Panc1 (cell line): Measurements from ENCODE around the gene NEMP1. TPM values are rescaled to one million over a fixed set of nuclear protein-coding genes. Genes with fewer than 3 reads are reported as not detected.

Experiments
- ATAC-seq: fragments of 200-7000 bp; cut with Tn5 transposase; 2 replicates; pipeline ENCODE4 v1.9.1; 2020; ENCODE audit warnings: mild to moderate bottlenecking, moderate library complexity
- BruUV-seq: library from RNA; stranded (reverse); fragments of 400-500 nt; replicated peaks from 2 replicates; lab custom pipeline; 2021; lab: Mats Ljungman, UMichigan
- CTCF ChIA-PET: fragments of 300-600 bp; sonication (Branson Sonifier 250); formaldehyde crosslinking; loops from one replicate; lab custom pipeline; 2022; ENCODE audit warnings: antibody characterized with exemption; lab: Charles Lee
- POLR2A ChIA-PET: fragments of 300-600 bp; sonication (Branson Sonifier 250); formaldehyde crosslinking; loops from one replicate; lab custom pipeline; 2022; ENCODE audit warnings: antibody characterized with exemption; lab: Charles Lee
- DNase-seq: peaks from one replicate; pipeline ENCODE4 v3.0.0-alpha.2; 2010; ENCODE audit warnings: low read depth, low spot score
- H3K27ac ChIP-seq: 2 replicates; pipeline ENCODE4 v1.5.1; 2011; ENCODE audit warnings: mild to moderate bottlenecking, low read length, inconsistent platforms
- H3K27me3 ChIP-seq: fragments of 200-500 bp; sonication (Bioruptor generic); 2 replicates; pipeline ENCODE4 v1.6.0; 2014; ENCODE audit warnings: low read length, inconsistent platforms; ENCODE audit not compliant: control insufficient read depth, insufficient read depth
- H3K36me3 ChIP-seq: fragments of 200-500 bp; sonication (Bioruptor generic); 2 replicates; pipeline ENCODE4 v1.5.1; 2014; ENCODE audit warnings: inconsistent platforms, mild to moderate bottlenecking, low read length, moderate library complexity; ENCODE audit not compliant: control insufficient read depth, insufficient read depth
- H3K4me1 ChIP-seq: 2 replicates; pipeline ENCODE4 v1.5.1; 2011; ENCODE audit warnings: inconsistent platforms, mild to moderate bottlenecking, low read length, moderate library complexity; ENCODE audit not compliant: control insufficient read depth, insufficient read depth
- H3K4me3 ChIP-seq, 2 experiments: 2 replicates each; pipeline ENCODE4 v1.5.1; 2011 to 2012; ENCODE audit warnings: low read depth in 2 of 2, low read length in 2 of 2, mild to moderate bottlenecking in 2 of 2, inconsistent platforms in 1 of 2, moderate library complexity in 1 of 2
- H3K9me3 ChIP-seq: fragments of 200-500 bp; sonication (Bioruptor generic); 2 replicates; pipeline ENCODE4 v1.5.1; 2014; ENCODE audit warnings: low read depth, mild to moderate bottlenecking, inconsistent platforms, low read length, moderate library complexity; ENCODE audit not compliant: control insufficient read depth, insufficient read depth
- POLR2AphosphoS5 ChIP-seq: IDR thresholded peaks from 2 replicates; pipeline ENCODE4 v1.6.1; 2012; ENCODE audit warnings: mild to moderate bottlenecking, low read depth, low read length, moderate library complexity
- SIN3A ChIP-seq: IDR thresholded peaks from 2 replicates; pipeline ENCODE4 v1.6.1; 2012; ENCODE audit warnings: low read depth, mild to moderate bottlenecking, low read length, moderate library complexity, borderline replicate concordance; ENCODE audit not compliant: insufficient read depth
- TCF7L2 ChIP-seq: IDR thresholded peaks from 2 replicates; pipeline ENCODE4 v1.6.1; 2011; ENCODE audit warnings: mild to moderate bottlenecking, low read depth, low read length, inconsistent platforms
- in situ Hi-C: cut with HindIII; loops from 2 replicates; pipeline ENCODE4 v1.10.0; 2016; ENCODE audit warnings: low sequenced_read_pairs, low pct_unique_long_range_greater_than_20kb
- intact Hi-C: fragments of 100-400 bp; cut with micrococcal nuclease; formaldehyde crosslinking; loops from one replicate; pipeline ENCODE4 v1.10.0; 2022; ENCODE audit not compliant: unreplicated experiment
- total RNA-seq: library from RNA; stranded (reverse); gene quantifications from one replicate; pipeline ENCODE4 v1.2.1, GENCODE V29; 2021; ENCODE audit not compliant: unreplicated experiment
- TF ChIP-seq, protein P1 (sequence below), 2 experiments: IDR thresholded peaks; 2 replicates each; pipeline ENCODE4 v1.6.1; 2011 to 2012; ENCODE audit warnings: low read depth in 2 of 2, control low read depth in 1 of 2, low read length in 1 of 2, mild to moderate bottlenecking in 1 of 2, moderate library complexity in 1 of 2; ENCODE audit not compliant: insufficient read depth in 1 of 2
- TF ChIP-seq, protein P2 (sequence below): fragments of 450-650 bp; IDR thresholded peaks from 2 replicates; pipeline ENCODE4 v1.5.1; 2017; ENCODE audit warnings: mild to moderate bottlenecking

The NEMP1 gene
- total RNA-seq, 1 experiment from 2014 or later: 46.9 TPM

DNA sequence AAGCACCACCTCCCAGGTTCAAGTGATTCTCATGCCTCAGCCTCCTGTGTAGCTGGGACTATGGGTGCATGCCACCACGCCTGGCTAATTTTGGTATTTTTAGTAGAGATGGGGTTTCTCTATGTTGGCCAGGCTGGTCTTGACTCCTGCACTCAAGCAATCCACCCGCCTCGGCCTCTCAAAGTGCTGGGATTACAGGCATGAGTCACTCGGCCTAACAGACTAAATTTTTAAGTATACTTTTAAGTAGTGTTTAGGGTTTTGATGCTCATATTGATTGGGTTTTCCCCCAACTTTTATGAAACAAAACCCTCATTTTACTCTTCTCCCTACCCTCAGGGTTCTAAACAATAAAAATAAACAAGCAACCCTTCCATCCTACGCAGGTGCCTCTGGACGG is 34.1 kb downstream of the NEMP1 start:
- in situ Hi-C loops (no loop called here), intact Hi-C loops (no loop called here)
- DNase-seq: no peak
- H3K4me3 ChIP-seq: no peak overlapping the region
- peaks cover 25% of the 10 kb centered on the region for H3K27me3 ChIP-seq
- H3K4me1 ChIP-seq: no peaks in the 10 kb centered on the region
- ChIA-PET POLR2A (no interaction called here), CTCF (no interaction called here)
- BruUV-seq: no TSS peak
- TF ChIP-seq, protein P1, sequence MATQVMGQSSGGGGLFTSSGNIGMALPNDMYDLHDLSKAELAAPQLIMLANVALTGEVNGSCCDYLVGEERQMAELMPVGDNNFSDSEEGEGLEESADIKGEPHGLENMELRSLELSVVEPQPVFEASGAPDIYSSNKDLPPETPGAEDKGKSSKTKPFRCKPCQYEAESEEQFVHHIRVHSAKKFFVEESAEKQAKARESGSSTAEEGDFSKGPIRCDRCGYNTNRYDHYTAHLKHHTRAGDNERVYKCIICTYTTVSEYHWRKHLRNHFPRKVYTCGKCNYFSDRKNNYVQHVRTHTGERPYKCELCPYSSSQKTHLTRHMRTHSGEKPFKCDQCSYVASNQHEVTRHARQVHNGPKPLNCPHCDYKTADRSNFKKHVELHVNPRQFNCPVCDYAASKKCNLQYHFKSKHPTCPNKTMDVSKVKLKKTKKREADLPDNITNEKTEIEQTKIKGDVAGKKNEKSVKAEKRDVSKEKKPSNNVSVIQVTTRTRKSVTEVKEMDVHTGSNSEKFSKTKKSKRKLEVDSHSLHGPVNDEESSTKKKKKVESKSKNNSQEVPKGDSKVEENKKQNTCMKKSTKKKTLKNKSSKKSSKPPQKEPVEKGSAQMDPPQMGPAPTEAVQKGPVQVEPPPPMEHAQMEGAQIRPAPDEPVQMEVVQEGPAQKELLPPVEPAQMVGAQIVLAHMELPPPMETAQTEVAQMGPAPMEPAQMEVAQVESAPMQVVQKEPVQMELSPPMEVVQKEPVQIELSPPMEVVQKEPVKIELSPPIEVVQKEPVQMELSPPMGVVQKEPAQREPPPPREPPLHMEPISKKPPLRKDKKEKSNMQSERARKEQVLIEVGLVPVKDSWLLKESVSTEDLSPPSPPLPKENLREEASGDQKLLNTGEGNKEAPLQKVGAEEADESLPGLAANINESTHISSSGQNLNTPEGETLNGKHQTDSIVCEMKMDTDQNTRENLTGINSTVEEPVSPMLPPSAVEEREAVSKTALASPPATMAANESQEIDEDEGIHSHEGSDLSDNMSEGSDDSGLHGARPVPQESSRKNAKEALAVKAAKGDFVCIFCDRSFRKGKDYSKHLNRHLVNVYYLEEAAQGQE (IDR thresholded peaks at IDR 0.05; ENCODE audit: insufficient read depth in 1 of 2, low read depth in 2 of 2, low read length in 1 of 2): no peak
- TF ChIP-seq SIN3A (no peak), POLR2AphosphoS5 (no peak), TCF7L2 (no peak)
- TF ChIP-seq, protein P2, sequence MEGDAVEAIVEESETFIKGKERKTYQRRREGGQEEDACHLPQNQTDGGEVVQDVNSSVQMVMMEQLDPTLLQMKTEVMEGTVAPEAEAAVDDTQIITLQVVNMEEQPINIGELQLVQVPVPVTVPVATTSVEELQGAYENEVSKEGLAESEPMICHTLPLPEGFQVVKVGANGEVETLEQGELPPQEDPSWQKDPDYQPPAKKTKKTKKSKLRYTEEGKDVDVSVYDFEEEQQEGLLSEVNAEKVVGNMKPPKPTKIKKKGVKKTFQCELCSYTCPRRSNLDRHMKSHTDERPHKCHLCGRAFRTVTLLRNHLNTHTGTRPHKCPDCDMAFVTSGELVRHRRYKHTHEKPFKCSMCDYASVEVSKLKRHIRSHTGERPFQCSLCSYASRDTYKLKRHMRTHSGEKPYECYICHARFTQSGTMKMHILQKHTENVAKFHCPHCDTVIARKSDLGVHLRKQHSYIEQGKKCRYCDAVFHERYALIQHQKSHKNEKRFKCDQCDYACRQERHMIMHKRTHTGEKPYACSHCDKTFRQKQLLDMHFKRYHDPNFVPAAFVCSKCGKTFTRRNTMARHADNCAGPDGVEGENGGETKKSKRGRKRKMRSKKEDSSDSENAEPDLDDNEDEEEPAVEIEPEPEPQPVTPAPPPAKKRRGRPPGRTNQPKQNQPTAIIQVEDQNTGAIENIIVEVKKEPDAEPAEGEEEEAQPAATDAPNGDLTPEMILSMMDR: no peak
- H3K36me3 ChIP-seq: no peaks in the 10 kb centered on the region
- no peaks in the 10 kb centered on the region for H3K9me3 ChIP-seq
- H3K27ac ChIP-seq: no peak overlapping the region
- no peak for ATAC-seq

DNA sequence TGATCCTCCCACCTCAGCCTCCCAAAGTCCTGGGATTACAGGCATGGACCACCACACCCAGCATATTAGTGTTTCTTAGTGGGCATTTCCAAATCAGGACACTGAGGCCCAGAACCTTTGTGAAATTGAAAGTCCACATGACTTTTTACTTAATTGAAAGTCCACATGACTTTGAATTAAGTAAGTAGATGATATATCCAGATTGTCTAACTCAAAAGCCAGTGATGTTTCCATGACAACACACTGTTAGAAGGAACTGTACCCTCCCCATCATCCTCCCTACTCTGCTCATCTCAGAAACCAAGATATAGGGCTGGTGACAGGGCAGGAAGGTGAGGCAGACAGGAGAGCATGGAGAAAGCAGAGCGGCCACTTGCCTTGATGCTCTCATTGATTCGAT is 35.9 kb downstream of the NEMP1 start:
- intact Hi-C loops (no loop called here), in situ Hi-C loops (no loop called here)
- Histone ChIP-seq H3K4me3 (no peak overlapping the region), H3K27ac (no peak overlapping the region), H3K9me3 (no peaks in the 10 kb centered on the region), H3K4me1 (no peaks in the 10 kb centered on the region), H3K36me3 (no peaks in the 10 kb centered on the region), H3K27me3 (peaks cover 25% of the 10 kb centered on the region)
- ATAC-seq (no peak), DNase-seq (no peak)
- CTCF ChIA-PET: no interaction called here
- BruUV-seq: no TSS peak
- POLR2A ChIA-PET: no interaction called here
- TF ChIP-seq TCF7L2: no peak
- TF ChIP-seq, protein P2: no peak
- no peak for TF ChIP-seq POLR2AphosphoS5
- TF ChIP-seq, protein P1 (IDR thresholded peaks at IDR 0.05; ENCODE audit: insufficient read depth in 1 of 2, low read depth in 2 of 2, low read length in 1 of 2): no peak
- TF ChIP-seq SIN3A: no peak
